ENCODE results near the gene DSG2.
"Not testable (repeated sequence)": the region's sequence is repeated elsewhere in the genome, so short reads cannot be mapped to it uniquely, and the experiment has no call there.

DSG2 gene

DNA sequence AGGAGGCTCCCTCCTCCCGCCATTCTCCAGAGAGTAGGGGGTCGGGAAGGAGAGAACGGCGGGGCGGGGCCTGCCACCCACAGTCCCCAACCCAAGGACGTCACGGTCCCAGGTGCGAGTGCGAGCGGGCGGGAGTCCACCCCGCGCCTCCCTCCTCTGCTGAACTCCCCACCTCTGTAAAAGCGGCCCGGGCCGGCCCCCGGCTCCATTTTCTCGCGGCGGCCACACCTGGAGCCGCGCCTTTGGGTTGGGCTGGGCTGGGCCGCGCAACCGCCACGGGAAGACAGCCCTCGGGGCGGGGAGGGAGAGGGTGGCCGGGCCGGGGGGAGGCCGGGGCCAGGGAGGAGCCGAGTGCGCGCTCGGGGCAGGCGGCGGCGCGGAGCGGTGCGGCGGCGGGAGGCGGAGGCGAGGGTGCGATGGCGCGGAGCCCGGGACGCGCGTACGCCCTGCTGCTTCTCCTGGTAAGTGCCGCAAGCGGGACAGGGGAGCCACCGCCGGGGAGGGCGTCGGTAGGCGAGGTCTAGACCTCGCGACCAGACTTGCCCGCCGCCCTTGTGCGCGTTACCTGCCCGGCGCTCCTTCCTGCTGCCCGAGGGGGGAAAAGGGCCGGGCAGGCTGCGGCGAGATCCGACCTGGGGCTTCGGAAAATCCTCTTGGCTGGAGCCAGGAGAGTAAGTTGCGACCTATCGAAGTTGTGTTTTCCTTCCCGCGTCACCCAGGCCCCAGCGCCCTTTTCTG lies at the start of gene DSG2:
DSG2 (plus strand) TSS at position 342 of the 738 bp plus-strand sequence; CDS start at position 417, 75 bp downstream.
- DNase-seq, result peak; percentile 11

DNA sequence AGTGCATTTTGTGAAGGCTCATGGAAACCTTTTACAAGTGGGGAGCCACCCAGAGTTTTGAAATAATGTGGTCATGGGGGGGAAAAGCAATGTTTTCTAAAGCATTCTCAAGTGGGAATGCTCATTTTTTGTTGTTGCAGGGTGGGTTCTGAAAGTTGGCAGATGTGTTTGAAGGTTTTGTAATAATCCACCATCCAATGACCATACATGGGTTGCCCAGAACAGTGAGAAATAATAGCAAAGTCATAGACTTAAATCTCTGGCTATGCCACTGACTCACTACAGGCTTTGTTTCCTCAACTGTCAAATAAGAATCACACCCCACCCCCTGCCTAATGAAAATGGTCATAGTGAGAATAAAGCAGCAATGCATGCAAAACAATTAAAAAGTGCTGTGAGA lies 47.6 kb upstream of the DSG2 start:
- DNase-seq, result no peak

DNA sequence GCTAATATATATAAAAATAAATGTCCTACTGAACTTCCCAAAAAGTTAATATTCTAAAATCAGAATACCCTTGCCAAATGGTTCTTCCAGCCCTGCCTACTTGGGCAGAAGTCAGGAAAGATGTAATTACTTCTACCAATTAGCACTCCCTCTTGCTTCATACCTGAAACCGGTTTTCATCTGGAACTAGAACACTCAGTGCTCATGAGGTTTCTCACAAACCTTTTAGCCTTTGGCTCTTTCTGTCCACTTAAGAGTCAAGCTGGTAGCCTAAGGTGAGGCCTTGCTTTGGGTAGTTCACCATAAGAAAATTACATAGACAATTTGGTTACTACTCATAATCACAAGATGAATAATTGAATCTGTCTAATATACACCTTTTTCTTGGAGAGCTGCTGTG lies 46.4 kb upstream of the DSG2 start:
- no peak for DNase-seq

DNA sequence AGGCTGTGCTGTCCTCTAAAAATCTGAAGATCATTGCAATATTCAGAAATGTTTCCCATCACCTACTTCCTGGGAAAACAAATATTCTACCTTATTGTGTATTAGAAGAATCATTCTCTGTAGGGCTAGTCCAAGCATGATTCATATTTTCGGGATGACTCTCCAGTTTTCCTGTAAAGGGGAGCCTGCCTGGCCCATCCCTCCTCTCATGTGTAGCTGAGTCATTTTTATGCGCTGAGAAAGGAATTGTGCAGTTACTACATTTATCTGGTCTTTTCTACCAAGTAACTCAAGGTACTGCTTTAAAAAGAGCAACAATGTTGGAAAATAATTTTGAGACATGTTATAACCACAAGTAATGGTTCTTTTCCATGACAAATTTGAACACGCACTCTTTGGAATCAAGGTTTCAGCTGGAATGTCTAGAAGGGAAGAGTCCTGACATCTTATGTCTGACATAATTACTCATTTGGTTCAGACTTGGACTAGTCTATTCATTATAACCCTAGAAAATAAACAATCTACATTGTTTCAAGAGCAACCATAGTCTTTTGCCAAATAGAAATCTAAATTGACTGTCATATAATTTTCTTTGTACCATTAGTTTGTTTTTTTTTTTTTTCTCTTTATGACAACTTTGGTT lies 43.8 kb upstream of the DSG2 start:
- DNase-seq, result no peak

DNA sequence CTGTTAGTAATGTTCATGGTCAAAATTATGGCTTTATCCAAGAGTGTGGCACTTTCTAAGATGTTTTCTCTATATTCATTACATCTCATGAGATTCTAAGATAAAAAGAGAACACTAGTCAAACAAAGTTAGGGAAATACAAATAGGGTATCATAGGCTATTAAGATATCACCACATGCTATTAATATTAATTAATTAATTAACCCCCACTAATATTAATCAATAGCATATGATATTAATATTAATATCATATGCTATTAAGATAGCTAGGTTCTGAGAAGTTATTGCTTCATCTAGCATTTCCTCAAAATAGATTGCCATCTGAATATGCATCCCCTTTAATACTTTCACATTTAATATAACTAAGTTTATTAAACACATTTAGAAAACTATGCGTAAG lies 28.3 kb upstream of the DSG2 start:
- DNase-seq, result no peak

DNA sequence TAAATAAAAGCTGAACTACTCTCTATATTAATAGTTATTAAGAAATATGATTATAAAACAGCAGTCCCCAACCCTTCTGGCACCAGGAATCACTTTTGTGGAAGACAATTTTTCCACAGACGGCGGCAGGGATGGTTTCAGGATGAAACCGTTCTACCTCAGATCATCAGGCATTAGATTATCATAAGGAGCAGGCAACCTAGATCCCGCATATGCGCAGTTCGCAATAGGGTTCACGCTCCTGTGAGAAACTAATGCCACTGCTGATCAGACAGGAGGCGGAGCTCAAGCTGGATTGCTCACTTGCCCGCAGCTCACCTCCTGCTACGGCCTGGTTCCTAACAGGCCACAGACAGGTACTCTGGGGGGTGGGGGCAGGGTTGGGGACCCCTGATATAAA lies 19.3 kb upstream of the DSG2 start:
- no peak for DNase-seq

DNA sequence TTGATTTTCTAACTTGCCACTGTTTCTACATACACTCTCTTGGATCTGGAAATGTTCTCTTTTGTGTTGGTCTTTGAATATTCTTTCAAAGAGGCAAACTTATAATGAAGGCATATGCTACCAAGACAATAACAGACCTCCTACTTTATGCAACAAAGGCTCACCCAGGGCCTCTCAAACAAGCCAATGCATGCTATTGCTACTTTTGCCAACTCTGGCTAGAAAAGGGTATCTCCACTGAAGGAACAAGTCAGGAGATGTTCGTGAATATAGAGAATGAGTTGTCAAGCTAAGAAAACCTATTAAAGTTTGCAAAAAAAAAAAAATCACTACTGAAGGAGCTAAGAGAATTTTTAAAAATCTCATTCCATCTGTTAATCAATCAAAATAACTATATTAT lies 15.9 kb upstream of the DSG2 start:
- DNase-seq, result no peak

DNA sequence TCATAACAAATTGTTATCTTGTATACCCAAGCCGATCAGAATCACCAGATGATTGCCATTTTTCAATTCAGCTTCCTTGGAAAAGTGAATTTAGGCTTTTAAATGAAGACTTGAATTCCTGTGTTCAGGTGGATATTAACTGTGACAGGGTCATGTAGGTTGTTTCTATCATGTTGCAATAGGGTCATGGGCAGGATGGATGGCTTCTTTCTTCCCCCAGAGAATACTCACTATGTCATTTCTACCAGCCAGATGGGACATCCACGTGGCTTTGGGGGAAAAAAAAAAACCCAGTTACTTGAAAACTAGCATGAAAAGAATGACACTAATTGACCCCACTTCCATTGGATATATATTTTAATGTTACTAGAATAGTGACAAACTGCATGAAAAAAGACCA lies 14.6 kb upstream of the DSG2 start:
- no peak for DNase-seq

DNA sequence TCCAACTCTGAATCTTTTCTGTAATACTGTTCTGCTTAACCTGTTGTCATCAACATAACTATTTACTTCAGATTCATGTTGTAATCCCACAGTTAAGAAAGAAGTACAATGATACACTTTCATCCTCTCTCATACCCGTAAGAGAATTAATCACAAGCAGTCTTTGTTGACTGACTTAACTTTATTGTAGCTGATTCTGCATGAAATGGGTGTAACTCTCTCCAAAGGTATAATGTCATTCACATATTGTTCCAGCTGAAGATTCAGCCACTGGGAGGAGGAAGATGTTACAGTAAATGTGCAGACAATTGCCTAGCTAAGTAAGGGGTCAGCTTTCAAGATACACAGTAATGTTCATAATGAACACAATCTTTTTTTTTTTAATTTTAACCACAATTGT lies 13.5 kb upstream of the DSG2 start:
- DNase-seq, result no peak

DNA sequence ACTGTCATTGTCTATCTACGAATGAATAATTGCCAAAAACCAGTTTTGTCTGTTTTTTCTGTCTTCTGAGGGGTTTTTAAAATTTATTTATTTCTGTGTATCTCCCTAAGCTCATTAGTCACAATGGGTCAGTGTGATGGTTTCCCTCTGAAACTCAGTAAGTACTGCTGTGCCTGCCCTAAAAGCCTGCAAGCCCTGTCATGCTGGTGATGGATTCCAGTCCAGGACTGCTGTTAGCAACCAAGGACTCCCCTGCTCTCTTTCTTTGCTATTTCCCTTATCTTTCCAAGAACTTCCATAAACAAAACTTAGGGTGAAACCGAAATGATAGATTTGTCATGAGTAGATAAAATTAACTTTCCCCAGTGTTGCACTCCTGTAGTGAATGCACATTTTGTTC lies 11.8 kb upstream of the DSG2 start:
- no peak for DNase-seq

DNA sequence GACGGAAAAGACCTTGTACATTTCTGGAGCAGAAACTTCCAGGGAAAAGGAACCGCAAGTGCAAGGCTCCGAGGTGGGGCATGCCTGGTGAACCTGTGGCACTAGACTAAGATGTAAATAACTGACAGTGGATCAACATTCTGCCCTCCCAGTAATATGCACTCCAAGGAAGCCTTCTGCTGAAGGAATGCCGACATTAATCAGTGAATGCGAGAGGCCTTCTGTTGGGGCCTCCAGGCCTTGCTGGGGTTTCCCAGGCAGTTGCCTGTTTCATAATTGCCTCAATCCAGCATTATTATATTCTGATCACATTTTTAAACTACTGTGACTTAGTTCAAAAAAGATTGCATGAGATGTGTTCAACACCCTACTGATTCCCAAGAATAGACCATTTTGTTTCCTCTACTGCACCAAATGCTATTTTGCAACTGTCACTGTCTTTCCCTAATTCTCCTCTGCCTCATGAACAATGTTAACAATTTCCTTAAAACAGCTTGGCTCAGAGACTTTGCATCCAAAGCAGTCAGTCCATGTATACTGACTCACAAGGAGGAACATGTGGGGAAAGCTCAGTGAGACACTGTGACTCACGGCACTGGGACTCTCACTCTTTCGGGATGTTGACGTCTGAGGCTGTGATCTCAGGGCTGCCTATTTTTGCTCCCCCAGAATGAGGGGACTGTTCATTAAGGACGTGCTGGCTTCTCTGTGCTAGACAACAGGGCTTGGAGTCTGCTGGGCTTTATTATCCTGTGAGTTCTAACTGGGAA lies 10.5 kb upstream of the DSG2 start:
- DNase-seq, result no peak

DNA sequence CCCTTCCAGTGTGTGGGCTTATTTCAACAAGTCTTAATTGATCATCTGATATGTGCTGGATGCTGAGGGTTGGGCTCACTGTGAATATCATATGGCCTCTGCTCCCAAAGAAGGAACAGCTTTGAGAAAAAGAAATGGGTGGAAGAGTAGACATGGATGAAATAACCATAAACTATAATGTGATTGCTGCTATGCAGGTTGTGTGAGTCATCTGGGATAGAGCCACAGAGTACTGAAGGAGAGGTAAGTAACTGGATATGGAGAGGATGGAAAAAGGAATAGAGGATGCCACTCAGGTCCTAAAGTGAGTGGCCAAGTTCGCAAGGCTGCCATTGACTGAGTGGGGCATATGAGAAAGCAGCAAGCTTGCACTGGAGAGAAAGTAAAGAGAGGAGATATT lies 8.7 kb upstream of the DSG2 start:
- DNase-seq, result no peak

DNA sequence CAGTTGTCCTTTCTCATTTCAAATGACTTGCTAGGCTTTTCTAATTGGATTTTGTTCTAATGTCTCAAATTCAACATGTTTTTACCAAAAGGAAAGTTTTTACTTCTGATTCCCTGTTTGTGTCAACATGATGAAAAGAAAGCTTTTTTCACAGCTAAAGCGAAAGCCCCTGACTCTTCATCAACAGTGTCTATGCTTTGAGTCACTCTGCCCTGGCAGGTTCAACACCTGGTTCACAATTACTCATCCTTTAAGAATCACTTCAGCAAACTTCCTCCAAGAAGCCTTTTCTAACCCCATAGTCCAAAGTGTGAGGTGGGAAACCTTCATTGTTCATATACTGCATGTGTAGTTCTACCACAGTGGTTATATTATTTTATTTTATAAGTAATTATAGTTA lies 7.6 kb upstream of the DSG2 start:
- DNase-seq, result no peak

DNA sequence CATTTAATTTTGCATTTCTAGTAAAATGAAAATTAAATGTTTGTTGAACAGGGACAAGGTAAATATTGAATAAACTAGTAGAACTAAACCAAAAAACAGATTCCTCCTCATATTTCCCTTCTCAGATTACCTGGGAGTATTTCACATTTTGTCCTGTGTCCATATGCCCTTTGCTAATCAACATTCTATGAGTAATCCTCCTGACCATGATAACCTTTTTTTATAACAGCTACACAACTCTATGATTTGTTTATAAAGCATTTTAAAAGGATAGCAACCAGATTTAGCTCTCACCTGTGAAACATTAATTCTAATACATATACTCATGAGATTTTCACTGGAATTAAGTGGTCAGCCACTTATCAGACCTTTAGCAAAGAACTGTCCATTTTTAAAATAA lies 7.1 kb upstream of the DSG2 start:
- DNase-seq, result no peak

DNA sequence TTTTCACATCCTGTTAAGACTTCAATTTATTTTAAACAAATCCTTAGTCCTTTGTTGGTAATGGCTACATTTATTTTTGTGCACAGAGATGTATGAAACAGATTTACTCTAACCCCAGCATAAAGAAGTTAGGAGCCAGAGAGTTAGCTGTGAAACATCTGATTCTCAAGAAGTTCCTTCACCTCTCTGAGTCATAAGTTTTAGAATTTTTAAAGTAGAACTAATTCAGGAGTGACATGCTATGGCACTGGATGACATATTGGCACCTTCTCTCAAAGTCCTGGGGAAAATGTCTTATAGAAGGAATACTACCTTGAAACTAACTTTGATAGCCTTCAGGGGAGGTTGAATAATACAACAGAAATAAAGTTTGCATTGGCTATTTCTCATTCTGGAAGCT lies 6.4 kb upstream of the DSG2 start:
- no peak for DNase-seq

DNA sequence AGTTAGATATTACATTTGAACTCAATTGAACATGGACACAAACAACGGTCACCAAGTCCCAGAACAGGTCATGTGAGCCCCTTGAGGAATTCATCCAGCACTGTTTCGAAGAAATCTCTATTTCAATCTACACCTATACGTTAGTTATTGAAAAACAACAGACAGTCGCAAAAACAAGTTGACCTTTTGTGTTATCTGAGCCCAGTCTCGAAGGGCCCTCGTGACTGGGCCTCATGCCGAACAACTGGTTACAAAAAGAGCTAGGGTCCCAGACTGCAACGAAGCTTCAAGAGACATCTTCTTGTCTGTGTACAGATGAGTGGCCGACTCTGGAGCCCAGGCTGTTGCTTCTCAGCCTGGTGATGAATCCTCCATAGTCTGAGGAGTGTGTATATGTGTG lies 5.3 kb upstream of the DSG2 start:
- no peak for DNase-seq

DNA sequence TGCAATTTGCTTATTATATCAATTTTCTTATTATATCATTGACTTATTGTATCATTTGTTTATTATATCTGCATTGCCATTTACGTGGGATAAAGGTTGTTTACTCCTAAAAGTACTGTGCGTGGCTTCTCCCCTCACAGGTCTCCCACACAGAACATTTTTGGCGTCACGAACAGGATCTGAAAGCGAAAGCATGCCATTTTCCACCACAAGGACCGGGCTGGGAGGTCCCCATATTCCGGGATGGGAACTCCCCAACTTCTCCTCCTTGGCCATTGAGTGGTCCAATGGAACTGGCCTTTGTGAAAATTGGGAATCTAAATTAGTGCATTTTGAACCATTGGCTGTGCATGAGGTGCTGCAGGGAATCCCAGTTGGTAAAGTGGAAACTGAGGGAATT lies 4.8 kb upstream of the DSG2 start:
- DNase-seq, result no peak

DNA sequence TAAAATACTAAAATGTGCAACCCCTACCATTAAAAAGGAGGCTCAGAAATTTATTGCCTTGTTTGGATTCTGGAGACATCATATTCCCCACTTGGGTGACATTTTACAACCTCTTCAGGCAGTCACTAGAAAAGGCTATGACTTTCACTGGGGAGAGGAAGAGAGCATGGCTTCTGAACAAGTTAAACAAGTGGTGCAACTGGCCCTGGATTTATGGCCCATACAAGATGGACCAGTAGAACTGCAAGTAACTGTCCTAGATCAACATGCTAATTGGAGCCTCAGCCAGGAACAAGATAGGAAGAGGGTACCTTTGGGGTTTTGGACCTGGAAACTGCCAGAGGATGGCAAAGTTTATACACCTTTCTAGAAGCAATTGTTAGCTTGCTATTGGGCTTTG lies 4.0 kb upstream of the DSG2 start:
- no peak for DNase-seq

DNA sequence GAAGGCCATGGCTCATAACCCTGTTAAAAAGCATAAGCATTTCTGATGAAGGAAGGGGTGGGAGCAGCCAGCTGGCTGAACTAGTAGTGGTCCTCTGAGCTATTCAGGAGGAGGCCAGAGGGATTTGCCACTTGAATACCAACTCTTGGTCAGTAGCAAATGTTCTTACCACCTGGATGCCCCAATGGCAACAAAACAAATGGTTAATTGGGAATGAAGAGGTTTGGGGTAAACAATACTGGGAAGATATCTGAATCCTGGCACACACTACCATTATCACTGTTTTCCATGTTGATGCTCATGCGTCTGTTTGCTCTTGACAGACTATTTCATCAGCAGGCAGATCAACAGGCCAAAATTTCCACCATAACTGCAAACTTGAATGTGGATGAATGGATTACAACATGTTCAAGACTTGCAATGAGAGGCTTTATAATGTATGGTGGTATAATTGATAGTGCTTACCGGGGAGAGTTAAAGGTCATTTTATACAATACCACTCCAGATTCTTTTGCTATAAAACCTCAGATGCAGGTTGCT lies 3.2 kb upstream of the DSG2 start:
- DNase-seq, result not testable (repeated sequence)

DNA sequence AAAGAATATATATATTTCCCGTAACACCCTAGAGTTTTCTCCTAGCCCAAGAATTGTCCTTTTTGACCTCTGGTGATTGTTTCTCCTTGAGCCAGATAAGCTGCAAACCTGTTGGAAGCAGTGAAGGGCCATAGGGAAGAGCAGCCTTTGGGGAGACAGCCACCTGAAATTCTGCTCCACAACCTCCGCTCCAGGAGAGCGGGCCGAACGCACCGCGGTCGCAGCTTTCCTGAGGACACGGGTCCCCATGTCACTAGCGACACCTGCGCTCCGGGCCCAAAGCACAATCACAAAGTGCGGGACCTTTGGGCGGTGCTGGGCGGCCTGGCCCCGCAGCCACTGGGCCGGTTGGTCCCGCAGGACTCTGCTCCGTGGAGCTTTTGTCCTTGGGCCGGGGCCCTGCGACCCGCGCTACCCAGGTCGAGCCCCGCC lies 557 bp upstream of the DSG2 start:
- no peak for DNase-seq

DNA sequence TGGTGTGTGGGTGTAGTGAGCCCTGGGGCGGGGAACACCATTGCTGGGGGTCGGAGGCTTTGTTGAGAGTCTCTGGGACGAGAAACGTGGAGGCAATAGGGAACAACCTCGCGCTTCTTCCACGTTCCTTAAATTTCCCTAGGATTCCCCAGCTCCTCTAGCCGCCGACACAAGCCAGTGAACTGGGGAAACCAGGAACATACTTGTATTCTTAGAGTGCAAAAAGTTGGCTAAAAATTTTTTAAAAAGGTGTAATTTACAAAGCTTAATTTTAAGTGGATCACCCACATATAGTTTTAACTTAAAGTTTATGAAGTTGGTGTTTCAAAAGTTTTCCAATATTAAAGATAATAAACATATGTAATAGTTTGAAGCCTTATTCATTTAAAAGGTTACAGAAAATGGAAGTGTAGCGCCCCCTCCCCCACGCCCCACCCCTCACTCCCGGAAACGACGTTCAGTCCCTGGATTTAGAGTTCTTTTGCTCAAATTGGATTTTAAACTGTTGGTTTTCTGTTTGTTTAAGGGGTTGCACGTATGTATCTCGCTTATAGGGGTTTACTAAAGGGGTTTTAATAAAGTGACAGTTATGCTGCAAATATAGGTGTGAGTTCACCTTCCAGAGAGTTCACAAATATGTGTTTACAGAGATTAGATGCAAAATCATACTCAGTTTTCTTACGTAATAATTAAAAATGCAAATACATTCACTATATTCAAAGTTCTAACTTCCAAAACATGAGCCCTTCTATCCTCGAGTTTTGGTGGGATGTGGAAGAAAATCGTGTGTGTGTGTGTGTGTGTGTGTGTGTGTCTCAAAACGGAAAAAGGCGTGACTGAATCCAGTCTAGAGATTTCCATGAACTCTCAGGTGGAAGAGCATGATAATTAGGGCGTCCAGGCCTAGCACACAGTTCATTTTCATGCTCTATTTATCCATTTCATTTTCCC lies 872 bp downstream of the DSG2 start:
- no peak for DNase-seq

DNA sequence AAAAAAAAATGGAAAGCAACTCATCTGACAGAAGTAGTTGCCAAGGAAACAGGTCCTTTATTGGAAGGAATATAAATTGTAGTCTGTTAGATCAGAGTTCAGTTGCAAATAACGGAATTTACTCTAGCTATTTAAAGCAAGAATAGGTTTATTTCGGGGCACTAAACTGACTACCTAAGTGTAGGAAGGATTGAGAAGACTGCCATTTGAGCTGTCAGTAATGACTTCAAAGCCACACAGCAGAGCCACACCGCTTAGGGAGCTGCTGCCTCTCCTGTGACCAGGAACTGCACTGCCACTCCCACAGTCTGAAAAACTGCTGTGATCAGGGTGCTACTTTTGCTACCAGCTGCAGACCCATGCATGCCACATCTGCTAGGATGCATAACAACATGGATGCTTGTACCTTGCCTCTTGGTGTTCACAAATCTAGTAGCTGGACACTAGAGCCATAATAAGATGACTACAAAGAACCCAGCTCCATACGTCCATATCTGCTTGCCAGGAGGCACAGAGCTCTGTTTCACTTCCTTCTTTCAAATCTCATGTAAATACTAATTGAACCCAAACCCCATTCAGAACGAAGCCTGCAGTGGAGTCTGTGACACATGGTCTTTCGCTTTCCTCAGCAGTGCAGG lies 2.2 kb downstream of the DSG2 start:
- no peak for DNase-seq
